Type B pancreatic cell (in vitro differentiated cells): ENCODE data around the gene INPP5K. TPM values are rescaled to one million over a fixed set of nuclear protein-coding genes. Genes with fewer than 3 reads are reported as not detected.

Experiments used
- DNase-seq: peaks from one replicate; pipeline ENCODE4 v3.0.0; 2021; ENCODE audit warnings: mixed read lengths; ENCODE audit not compliant: unreplicated experiment; ENCODE audit errors: extremely low spot score
- H3K27ac Mint-ChIP-seq: 2 replicates; pipeline ENCODE4 v1.8.0; 2021; ENCODE audit warnings: mild to moderate bottlenecking, mixed read lengths
- H3K27me3 Mint-ChIP-seq: 2 replicates; pipeline ENCODE4 v1.8.0; 2021; ENCODE audit warnings: mixed read lengths
- H3K36me3 Mint-ChIP-seq: 2 replicates; pipeline ENCODE4 v1.8.0; 2021; ENCODE audit warnings: mixed read lengths
- H3K4me1 Mint-ChIP-seq: one replicate; pipeline ENCODE4 v1.8.0; 2021; ENCODE audit warnings: mixed read lengths; ENCODE audit not compliant: unreplicated experiment
- H3K4me3 Mint-ChIP-seq: 2 replicates; pipeline ENCODE4 v1.8.0; 2021; ENCODE audit warnings: mild to moderate bottlenecking, mixed read lengths
- H3K9me3 Mint-ChIP-seq: 2 replicates; pipeline ENCODE4 v1.8.0; 2021; ENCODE audit warnings: mixed read lengths
- total RNA-seq: library from RNA; stranded (reverse); gene quantifications from 2 replicates; pipeline ENCODE4 v1.2.1, GENCODE V29; 2021; ENCODE audit warnings: low replicate concordance
- TF ChIP-seq, protein P1 (sequence below): fragments of 200-600 bp; sonication (generic); conservative IDR thresholded peaks from 2 replicates; pipeline ENCODE4 v1.5.0; 2021; ENCODE audit warnings: antibody characterized with exemption, mild to moderate bottlenecking

The INPP5K gene
- total RNA-seq, 1 donor from 2014 or later, result 21.2 TPM

DNA sequence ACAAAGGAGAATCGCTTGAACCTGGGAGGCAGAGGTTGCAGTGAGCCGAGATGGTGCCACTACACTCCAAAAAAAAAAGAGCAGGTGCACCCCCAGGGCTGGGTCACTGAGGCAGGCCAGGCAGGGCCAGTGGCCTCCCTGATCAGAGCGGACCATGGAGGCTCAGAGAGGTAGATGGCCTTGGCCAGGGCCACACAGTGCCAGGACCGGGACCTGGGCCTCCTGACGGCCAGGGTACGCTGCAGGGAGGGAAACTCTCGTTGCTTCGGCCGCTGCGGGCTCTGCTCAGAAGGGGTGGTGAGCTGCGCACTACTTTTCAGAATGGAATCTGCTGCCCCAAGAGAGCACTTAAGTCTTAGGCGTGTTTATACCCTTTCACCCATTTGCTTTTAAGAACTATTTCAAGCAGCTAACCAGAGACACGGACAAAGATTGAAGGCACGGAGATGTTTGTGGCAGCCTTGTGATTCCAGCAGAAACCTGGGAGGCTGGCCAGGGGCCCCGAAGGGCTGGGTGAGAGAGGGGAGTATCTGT, 41.0 kb downstream of the INPP5K start:
- no peaks in the 10 kb centered on the region for H3K4me1 Mint-ChIP-seq
- peak overlapping the region; percentile 68 for H3K27ac Mint-ChIP-seq
- H3K27me3 Mint-ChIP-seq, result no peaks in the 10 kb centered on the region
- H3K36me3 Mint-ChIP-seq, result no peaks in the 10 kb centered on the region
- no peak overlapping the region for H3K4me3 Mint-ChIP-seq
- TF ChIP-seq, protein P1, sequence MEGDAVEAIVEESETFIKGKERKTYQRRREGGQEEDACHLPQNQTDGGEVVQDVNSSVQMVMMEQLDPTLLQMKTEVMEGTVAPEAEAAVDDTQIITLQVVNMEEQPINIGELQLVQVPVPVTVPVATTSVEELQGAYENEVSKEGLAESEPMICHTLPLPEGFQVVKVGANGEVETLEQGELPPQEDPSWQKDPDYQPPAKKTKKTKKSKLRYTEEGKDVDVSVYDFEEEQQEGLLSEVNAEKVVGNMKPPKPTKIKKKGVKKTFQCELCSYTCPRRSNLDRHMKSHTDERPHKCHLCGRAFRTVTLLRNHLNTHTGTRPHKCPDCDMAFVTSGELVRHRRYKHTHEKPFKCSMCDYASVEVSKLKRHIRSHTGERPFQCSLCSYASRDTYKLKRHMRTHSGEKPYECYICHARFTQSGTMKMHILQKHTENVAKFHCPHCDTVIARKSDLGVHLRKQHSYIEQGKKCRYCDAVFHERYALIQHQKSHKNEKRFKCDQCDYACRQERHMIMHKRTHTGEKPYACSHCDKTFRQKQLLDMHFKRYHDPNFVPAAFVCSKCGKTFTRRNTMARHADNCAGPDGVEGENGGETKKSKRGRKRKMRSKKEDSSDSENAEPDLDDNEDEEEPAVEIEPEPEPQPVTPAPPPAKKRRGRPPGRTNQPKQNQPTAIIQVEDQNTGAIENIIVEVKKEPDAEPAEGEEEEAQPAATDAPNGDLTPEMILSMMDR, result no peak
- no peaks in the 10 kb centered on the region for H3K9me3 Mint-ChIP-seq
- no peak for DNase-seq

GRCh38 chr17:1474402-1475189, 41.8 kb downstream of the INPP5K start:
- H3K4me1 Mint-ChIP-seq, result no peaks in the 10 kb centered on the region

GRCh38 chr17:1473841-1474240, 42.6 kb downstream of the INPP5K start:
- Mint-ChIP-seq H3K27me3 (no peaks in the 10 kb centered on the region), H3K4me1 (no peaks in the 10 kb centered on the region), H3K4me3 (no peak overlapping the region), H3K27ac (no peak overlapping the region), H3K36me3 (peaks cover 8% of the 10 kb centered on the region), H3K9me3 (no peaks in the 10 kb centered on the region)
- DNase-seq, result no peak
- TF ChIP-seq, protein P1, result no peak

More at GRCh38 chr17:1474402-1475189, 41.8 kb downstream of the INPP5K start:
- no peak for DNase-seq
- Mint-ChIP-seq H3K4me3 (no peak overlapping the region), H3K27ac (no peak overlapping the region), H3K27me3 (no peaks in the 10 kb centered on the region), H3K9me3 (no peaks in the 10 kb centered on the region), H3K36me3 (peaks cover under 1% of the 10 kb centered on the region)
- TF ChIP-seq, protein P1, result no peak

GRCh38 chr17:1473170-1473569, 43.2 kb downstream of the INPP5K start:
- Mint-ChIP-seq H3K4me1 (peaks cover 5% of the 10 kb centered on the region), H3K4me3 (no peak overlapping the region), H3K27me3 (no peaks in the 10 kb centered on the region), H3K9me3 (no peaks in the 10 kb centered on the region), H3K36me3 (peaks cover 10% of the 10 kb centered on the region), H3K27ac (no peak overlapping the region)
- TF ChIP-seq, protein P1, result no peak
- no peak for DNase-seq

- no peak overlapping the region for H3K4me3 Mint-ChIP-seq
- DNase-seq, result no peak
- no peaks in the 10 kb centered on the region for H3K27me3 Mint-ChIP-seq
- H3K9me3 Mint-ChIP-seq, result no peaks in the 10 kb centered on the region
- TF ChIP-seq, protein P1, result no peak
- H3K36me3 Mint-ChIP-seq, result peaks cover 13% of the 10 kb centered on the region
- peaks cover 8% of the 10 kb centered on the region for H3K4me1 Mint-ChIP-seq
- no peak overlapping the region for H3K27ac Mint-ChIP-seq
Observed at GRCh38 chr17:1471911-1472821, 44.2 kb downstream of the INPP5K start.
